Kidney glomerular epithelial cell (primary cell): ENCODE data around the gene CPNE9.

Experiments
- DNase-seq: peaks from one replicate; lab custom pipeline; 2025; lab: John Stamatoyannopoulos, UW

CPNE9 gene

DNA sequence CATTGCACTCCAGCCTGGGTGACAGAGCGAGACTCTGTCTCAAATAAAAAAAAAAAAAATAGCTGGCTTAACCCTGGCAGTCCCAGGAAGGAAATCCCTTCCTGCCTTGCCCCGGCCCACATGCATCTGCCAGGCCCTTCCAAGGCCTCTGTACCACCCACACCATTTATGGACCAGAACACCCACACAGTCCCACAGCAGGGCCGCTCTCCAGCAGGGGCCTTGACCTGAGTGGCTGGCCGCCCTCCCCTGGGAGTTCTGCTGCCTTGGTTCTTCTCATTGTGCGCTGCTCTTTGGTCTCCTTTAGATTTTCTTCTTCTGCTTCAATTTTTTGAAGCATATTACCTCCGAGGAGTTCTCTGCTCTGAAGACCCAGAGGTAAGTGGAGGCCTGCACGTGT lies 16.1 kb upstream of the CPNE9 start:
- no peak for DNase-seq

GRCh38 chr3:9688961-9689360 lies 14.7 kb upstream of the CPNE9 start:
- no peak for DNase-seq

GRCh38 chr3:9689757-9690156 lies 13.9 kb upstream of the CPNE9 start:
- no peak for DNase-seq

DNA sequence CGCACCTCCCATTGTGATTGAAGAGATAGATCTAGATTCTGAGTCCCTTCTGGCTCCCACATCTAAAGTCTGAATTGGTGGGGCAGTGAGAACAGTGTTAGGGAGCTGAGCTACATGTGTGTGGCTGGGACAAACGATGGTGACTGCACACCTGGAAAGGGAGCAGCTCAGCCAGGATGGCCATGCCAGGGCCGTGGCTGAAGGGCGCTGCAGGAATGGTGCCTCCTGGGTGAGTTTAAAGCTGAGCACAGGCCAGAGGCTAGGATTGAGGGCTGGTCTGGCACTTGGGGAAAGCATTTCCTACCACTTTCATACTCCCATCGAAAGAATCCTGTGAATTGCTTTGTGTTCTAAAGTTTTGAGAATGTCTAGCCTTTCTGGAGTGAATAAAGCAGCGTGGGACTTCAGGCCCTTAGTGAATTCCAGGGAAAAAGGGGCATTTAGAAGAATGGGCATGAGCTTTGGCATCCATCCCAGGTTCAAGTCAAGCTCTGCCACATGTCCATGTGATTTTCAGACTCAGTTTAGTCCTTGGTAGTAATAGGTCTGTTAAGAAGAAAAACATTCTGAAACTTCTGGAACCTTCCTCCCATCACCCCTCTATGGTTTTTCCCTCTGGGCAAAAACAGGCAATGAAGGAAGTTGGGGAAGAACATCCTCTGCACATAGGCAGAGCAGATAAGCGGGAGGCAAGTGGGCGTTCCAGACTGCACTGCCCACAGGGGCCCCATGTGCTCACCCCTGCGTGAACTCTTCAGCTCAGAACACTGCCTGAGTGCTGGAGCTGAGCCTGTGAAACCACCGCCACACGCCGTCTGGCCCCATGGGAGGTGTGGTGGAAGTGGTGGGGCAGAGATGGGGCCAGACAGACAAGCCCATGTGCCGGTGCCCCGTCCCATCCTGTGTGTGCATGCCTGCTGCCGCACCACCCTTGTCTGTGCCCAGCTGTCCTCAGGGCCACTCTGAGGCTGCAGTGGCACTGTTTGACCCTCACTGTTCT lies 12.9 kb upstream of the CPNE9 start:
- no peak for DNase-seq

DNA sequence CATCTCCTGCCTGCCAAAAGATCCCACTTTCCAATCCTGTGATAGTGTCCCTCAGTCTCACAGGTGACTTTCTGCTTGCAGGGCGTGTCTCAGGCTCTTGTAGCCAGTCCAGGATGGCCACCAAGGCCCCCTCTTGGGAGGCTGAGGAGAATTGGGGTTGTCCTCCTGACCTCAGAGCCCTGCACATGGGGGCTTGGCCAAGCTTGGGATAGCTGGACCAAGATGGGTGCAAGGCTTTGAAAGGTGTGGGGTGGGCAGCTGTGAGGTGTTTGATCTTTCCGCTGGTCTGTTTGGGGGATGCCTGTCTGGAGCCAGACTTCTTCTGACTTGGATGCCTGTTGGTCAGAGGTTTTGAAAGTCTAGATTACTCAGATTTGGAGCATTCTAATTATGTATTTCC lies 12.0 kb upstream of the CPNE9 start:
- DNase-seq = no peak

DNA sequence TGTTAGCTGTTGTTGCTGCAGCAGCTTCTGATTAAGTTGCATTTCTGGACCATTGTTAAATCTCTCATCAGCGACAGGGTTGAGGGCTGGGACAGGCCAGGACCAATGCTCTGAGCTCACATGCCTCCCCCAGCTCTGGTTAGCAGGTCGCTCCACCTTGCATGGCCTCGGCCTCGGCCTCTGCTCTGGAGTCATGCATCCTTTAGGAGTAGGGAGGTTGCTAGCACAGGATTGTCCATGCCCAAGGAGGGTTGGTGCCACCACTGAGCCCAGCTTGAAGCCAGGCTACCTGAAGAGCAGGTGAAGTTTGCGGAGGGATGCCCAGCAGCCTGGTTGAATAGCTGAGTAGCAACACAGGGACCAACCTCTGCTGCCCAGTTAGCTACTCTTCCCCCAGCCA lies 11.2 kb upstream of the CPNE9 start:
- DNase-seq = no peak

DNA sequence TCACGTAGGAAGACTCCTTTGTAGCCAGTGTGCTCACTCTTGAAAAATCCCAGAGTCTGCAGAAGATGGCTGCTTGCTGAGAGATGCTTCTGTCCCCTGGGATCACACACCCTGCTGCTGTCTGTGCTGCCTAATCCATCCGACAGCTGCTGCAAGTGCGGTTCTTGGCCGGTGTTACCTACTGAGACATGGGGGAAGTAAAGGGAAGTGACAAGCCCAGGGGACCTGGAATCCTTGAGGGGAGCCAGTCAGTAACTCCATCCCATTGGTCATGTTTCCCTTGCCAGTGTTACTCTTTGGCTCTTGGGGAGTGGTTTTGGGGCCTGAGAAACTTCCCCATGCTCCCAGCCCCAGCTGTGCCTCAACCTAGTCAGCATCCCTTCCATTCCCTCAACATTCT lies 8.3 kb upstream of the CPNE9 start:
- DNase-seq = no peak

DNA sequence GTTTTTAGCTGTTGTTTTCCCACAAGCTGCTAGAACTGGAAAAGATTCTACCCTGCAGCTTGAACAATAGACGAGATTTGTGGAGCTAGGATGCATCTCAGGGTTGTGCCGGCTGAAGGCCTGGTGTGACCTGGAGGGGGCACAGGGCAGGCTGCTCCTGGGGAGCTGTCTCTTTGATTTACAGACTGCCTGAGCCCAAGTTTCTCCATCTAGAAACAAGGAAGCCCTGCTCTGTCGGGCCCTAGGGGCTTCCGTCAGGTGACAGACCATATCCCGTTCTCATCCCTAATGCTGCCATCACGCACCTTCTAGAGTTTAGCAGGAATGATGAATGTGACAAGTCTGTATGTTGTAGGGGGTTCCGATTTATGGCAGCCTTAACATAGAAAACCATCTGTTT lies 7.9 kb upstream of the CPNE9 start:
- DNase-seq = no peak

- no peak for DNase-seq
These were observed 7.0 kb upstream of the CPNE9 start for GRCh38 chr3:9696480-9697220.

DNA sequence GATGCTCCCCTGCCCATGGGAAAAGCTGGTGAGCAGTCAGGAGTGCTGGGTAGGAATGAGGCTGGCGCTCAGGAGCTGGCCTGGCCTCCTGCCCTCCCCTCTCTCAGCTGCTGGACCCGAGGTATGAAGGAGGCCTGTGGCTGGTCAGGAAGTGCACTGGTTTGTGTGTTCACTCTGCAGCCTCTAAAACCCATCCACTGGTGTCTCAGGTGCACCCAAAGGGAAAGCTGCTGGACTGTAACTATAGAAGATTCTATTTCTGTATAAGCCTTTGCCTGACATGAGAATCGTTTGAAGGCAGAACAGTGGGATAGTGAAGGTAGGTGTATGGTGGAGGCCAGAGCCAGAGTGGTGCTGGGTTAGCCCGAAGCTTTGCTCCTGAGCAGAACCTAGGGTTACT lies 5.7 kb upstream of the CPNE9 start:
- no peak for DNase-seq

DNA sequence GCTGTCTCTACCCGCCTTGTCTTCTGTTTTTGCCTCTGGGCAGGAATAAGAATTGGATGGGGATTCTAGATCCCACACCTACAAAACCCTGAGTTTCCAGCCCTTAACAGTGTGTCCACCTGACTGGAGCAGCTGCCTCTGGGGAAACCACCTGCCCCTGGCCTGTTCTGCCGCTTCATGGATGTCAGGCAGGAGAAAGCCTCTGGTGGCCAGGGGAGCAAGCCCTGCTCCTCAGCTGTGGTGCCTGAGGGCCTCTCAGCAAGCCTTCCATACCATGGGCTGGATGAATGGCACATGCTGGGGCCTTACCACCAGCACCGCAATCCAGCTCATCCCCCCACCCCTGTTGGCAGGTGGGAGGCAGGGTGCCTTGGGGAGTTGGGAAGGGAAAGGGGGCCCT lies 5.3 kb upstream of the CPNE9 start:
- DNase-seq = no peak

DNA sequence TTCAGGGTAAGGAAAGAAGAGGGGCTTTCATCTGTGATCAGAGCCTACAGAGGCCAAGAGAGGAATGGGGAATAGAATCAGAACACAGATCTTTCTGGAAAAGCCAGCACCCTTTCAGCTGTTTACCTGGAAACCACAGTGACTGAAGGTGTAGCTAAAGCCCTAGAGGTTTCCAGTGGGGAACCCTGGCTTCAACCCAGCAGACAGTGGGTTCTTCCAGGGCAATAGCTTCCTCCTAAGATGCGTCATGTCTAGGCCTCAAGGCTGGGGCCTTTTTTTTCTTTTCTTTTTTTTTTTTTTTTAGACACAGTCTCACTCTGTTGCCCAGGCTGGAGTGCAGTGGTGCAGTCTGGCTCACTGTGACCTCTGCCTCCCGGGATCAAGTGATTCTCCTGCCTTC lies 3.1 kb upstream of the CPNE9 start:
- no peak for DNase-seq

DNA sequence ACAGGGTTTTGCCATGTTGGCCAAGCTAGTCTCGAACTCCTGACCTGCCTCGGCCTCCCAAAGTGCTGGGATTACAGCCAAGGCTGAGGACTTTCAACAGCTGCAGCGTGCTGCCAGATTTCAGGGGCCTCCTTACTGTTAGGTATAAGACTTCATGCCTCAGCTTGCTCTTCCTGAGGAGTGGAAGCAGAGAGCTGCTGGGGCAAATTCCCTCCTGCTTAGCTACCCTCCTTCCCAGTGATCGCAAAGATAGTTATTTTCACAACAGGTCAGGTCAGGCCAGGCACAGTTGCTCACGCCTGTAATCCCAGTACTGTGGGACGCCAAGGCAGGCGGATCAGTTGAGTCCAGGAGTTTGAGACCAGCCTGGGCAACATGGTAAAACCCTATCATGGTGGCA lies 2.6 kb upstream of the CPNE9 start:
- no peak for DNase-seq

DNA sequence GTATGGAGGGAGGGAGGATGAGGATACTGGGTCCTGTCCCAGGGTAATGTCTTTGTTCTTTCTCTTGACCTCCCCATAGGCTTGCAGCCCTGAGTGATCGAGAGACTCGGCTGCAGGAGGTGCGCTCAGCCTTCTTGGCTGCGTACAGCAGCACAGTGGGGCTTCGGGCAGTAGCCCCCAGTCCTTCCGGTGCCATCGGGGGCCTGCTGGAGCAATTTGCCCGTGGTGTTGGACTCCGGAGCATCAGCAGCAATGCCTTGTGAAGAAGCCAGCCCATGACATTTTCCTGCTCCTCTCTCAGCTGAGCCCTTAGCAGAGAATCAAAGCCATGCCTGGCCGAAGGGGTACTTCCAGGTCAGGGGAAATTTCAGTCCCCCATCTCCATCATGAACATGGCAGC lies 1.9 kb upstream of the CPNE9 start:
- no peak for DNase-seq

DNA sequence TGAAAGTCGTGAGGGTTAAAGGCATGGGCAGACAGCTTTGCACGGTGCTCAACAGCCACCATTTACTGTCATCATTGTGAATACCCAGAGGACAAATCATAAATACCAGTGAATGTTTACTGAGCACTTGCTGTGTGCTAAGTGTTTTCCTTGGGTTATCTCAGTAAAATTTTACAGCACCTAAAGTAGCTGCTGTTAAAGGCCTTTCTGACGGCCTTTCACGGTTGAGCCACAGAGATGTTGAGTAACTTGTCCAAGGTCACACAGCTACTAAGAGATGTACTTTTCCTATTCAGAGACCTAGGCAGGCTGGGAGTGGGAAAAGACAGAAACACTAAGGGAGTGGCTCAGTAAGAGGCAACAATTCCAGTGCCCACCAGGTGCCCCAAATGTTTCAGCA lies 393 bp upstream of the CPNE9 start:
- DNase-seq = no peak

GRCh38 chr3:9704347-9705322 lies 1.0 kb downstream of the CPNE9 start:
- DNase-seq = no peak

DNA sequence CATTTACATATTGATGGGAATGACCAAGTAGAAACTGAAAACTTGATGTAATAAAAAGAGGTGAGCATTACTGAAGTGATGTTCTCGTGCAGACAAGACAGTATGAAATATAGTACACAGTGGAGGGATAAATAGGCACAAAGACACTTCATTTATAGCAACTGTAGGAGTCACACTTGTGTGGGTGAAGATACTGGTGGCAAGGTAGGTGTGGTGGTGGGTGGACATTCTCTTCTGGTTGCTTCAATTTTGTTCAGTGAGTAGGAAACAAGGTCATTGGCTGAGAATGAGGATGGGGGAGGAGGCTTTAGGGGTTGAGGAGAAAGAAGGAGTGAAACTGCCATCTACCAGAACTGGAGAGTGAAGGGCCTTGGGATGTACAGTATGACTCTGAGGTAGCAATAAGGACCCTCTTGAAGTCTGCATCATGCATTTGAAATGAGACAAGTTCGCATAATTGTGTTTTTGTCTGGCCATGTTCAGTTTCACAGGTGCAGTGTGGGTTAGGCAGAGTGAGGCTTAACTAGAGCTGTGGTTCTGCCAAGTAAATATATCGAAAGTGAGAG lies 6.6 kb downstream of the CPNE9 start:
- DNase-seq = no peak

- DNase-seq = no peak
These were observed 8.8 kb downstream of the CPNE9 start for GRCh38 chr3:9712415-9712814.

DNA sequence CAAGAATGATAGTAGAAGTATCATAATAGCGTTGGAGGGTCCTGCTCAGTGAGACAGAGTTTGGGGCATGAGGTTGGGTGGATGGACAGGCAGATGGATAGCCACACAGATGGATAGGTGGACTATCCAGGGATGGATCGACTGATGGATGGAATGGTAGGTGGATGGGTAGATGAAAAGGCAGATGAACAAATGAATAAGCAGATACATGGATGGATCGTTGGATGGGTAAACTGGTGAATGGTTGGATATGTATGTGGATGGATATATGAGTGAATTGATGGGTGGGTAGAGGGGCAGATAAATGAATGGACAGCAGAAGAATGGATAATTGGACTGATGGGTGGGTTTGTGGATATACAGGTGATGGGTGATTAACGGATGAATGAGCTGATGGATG lies 9.5 kb downstream of the CPNE9 start:
- DNase-seq = no peak

- DNase-seq = no peak
These were observed 11.5 kb downstream of the CPNE9 start for GRCh38 chr3:9715136-9715535.

- peak; percentile 81 for DNase-seq
These were observed 12.3 kb downstream of the CPNE9 start for GRCh38 chr3:9715764-9716437.
